Stimulated activated CD8-positive, alpha-beta memory T cell treated with anti-CD3 and anti-CD28 coated beads, Interleukin-4, amount 100 ng/mL, for 4 hours (primary cell): ENCODE measurements around the gene CDH13.

Experiments used
- DNase-seq, 2 donors: peaks; one replicate each; pipeline ENCODE4 v3.0.0-alpha.2; 2020; ENCODE audit warnings: low read depth in 2 of 2, low spot score in 1 of 2

CDH13 gene

GRCh38 chr16:83330251-83330650 is 703.5 kb downstream of the CDH13 start:
- DNase-seq, result no peak

GRCh38 chr16:83335076-83335475 is 708.3 kb downstream of the CDH13 start:
- no peak for DNase-seq

GRCh38 chr16:83336603-83337002 is 709.8 kb downstream of the CDH13 start:
- DNase-seq, result no peak

- DNase-seq, result no peak
Measured at GRCh38 chr16:83338138-83338537, 711.4 kb downstream of the CDH13 start.

GRCh38 chr16:83338941-83339340 is 712.2 kb downstream of the CDH13 start:
- DNase-seq, result no peak

GRCh38 chr16:83343935-83344366 is 717.2 kb downstream of the CDH13 start:
- DNase-seq, result no peak

- DNase-seq, result no peak
Measured at GRCh38 chr16:83345846-83346640, 719.3 kb downstream of the CDH13 start.

GRCh38 chr16:83348991-83349390 is 722.2 kb downstream of the CDH13 start:
- DNase-seq, result no peak

GRCh38 chr16:83350481-83350880 is 723.7 kb downstream of the CDH13 start:
- no peak for DNase-seq

- no peak for DNase-seq
Measured at GRCh38 chr16:83351846-83352245, 725.1 kb downstream of the CDH13 start.

GRCh38 chr16:83353241-83353640 is 726.5 kb downstream of the CDH13 start:
- DNase-seq, result no peak

GRCh38 chr16:83354015-83354414 is 727.2 kb downstream of the CDH13 start:
- DNase-seq, result no peak

GRCh38 chr16:83355570-83356218 is 728.9 kb downstream of the CDH13 start:
- no peak for DNase-seq

GRCh38 chr16:83356266-83356665 is 729.5 kb downstream of the CDH13 start:
- no peak for DNase-seq

- no peak for DNase-seq
Measured at GRCh38 chr16:83356986-83357385, 730.2 kb downstream of the CDH13 start.

- no peak for DNase-seq
Measured at GRCh38 chr16:83363521-83363920, 736.8 kb downstream of the CDH13 start.

GRCh38 chr16:83365166-83365565 is 738.4 kb downstream of the CDH13 start:
- no peak for DNase-seq

- DNase-seq, result no peak
Measured at GRCh38 chr16:83366228-83366627, 739.5 kb downstream of the CDH13 start.

- no peak for DNase-seq
Measured at GRCh38 chr16:83374979-83375378, 748.2 kb downstream of the CDH13 start.

GRCh38 chr16:83389751-83390150 is 763.0 kb downstream of the CDH13 start:
- no peak for DNase-seq

GRCh38 chr16:83390759-83391158 is 764.0 kb downstream of the CDH13 start:
- no peak for DNase-seq

- no peak for DNase-seq
Measured at GRCh38 chr16:83392743-83393142, 766.0 kb downstream of the CDH13 start.
